GM19468 (cell line): Measurements from ENCODE around the gene TMX2.
"Not testable (repeated sequence)": the region's sequence is repeated elsewhere in the genome, so short reads cannot be mapped to it uniquely, and the experiment has no call there.

Experiments
- ATAC-seq: cut with Tn5 transposase; IDR thresholded peaks from one replicate; pipeline ENCODE4 v1.9.1; 2021; ENCODE audit warnings: mild to moderate bottlenecking, moderate library complexity, moderate number of reproducible peaks; ENCODE audit not compliant: unreplicated experiment; ENCODE audit errors: extremely low read depth

TMX2 gene

DNA sequence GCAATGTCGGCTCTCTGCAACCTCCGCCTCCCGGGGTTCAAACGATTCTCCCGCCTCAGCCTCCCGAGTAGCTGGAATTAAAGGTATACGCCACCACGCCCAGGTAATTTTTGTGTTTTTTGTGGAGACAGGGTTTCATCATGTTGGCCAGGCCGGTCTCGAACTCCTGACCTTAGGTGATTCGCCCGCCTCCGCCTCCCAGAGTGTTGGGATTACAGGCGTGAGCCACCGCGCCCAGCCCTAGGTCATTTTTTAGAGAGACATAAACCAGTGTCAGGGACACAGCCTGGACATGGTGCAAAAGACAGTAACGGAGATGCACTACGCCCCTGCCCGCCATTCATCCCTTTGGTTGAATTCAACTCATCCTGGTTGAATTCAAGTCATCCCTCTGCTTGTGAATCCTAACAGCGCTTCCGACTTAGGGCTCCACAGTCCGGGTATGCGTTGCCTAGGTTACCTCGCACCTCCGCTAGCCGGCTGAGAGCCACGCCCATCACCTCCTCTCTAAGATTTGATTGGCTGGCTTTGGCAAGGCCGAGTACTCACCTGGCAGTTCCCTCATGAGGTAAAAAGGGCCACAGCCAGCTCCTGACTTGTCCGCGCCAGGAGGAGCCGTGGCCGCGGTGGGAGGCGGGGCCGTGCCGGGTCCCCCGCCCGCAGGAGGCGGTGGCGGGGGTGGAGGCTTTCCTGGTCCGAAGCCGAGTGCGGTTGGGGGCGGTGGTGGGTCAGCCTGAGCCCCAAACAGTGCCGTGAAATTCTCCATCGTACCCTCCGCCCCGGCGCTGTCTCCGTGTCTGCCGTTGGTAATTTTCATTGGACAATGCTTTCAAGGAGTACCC is 758 bp upstream of the TMX2 start, which contains the start of gene MED19:
Gene MED19 (minus strand): TSS at position 802 of the 842 bp plus-strand sequence. CDS start 36 bp downstream, at position 766.
- ATAC-seq: peak; percentile 27

DNA sequence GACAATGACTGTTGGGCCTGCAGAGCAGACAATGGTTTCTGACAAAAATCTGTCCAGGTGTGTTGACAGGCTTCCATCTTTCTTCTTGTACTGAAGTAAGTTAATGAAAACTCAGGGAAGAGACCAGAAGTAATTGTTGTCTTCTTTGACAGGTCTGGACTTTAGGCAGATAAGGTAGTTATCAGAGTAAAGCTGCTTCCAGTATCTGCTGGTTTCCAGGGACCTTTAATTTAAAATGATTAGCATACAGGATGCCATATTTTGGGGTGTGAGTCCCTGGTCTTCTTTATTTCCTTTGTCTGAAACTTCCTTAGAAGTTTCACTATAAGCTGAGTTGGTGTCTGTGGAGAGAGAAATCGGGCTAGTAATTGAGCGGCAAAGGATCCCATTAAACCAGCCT is 1.4 kb downstream of the TMX2 start:
- ATAC-seq: no peak

DNA sequence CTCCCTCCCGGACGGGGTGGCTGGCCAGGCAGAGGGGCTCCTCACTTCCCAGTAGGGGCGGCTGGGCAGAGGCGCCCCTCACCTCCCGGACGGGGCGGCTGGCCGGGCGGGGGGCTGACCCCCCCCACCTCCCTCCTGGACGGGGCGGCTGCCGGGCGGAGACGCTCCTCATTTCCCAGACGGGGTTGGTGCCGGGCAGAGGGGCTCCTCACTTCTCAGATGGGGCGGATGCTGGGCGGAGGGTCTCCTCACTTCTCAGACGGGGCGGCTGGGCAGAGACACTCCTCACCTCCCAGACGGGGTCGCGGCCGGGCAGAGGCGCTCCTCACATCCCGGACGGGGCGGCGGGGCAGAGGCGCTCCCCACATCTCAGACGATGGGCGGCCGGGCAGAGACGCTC is 4.3 kb downstream of the TMX2 start:
- ATAC-seq: not testable (repeated sequence)

DNA sequence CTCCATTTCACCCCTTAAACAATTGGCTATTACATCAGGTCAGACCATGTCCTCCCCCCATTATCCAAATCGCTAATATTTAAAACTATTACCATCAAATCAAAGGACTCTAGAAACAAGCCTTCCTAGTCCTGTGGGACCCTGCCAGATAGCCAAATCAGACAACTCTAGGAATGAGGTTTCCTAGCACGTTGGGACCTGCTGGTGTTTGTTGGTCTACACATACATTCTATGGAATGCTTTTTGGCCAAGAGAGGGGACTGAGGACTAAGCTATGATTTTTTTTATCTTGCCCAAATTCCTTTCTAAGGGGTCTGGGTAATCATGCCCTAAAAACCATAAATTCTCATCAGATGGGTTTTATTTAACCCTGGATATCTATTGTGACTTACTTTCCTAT is 14.8 kb downstream of the TMX2 start:
- ATAC-seq: no peak

DNA sequence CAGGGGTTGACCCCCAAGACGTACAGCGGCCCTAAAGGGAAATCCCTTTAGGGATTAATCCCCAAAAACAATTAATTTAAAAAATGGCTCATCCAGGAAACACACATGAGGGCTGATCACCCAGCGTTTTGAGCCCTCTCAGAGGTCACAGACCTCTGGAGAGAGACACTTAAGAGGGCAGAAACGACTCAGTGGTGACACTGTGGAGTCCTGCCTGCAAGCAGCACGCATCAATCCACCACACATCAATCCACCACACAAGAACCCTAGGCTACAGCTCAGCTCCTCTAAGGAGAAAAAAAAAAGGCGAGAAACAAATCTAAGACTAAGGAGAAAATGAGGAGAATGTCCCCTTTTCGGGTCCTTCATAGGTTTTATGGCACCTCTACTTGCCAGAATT is 16.4 kb downstream of the TMX2 start:
- no peak for ATAC-seq

DNA sequence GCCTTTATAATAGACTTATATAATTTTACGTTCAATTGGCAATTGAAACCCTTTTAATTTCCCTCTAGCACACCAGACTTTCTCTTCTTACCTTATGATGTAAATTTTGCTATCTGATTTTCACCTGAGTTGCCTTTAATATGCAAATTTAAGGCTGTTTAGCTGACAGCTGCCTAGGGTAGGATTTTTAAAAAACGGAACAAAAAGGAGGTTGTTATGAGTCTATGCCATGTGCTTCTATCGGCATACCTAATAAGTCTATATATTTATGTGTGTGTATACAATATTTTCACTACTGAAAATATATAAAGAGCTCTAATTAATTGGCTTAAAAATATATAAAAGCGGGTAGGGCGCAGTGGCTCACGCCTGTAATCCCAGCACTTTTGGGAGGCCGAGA is 17.1 kb downstream of the TMX2 start:
- ATAC-seq: no peak

DNA sequence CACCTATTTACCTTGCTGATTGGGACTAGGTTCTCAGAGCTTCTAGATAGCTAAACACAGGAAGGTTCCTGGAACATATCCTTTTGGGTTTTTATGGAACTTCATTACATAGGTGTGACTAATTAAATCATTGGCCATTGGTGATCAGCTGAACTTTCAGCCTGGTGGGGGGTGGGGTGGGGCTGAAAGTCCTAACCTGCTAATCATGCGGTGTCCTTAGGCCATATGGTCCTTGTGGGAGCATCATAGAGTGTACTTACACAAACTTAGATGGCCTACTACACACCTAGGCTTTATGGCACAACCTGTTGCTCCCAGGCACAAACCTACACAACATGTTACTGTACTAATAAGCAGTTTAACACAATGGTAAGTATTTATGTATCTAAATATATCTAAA is 20.3 kb downstream of the TMX2 start:
- no peak for ATAC-seq

DNA sequence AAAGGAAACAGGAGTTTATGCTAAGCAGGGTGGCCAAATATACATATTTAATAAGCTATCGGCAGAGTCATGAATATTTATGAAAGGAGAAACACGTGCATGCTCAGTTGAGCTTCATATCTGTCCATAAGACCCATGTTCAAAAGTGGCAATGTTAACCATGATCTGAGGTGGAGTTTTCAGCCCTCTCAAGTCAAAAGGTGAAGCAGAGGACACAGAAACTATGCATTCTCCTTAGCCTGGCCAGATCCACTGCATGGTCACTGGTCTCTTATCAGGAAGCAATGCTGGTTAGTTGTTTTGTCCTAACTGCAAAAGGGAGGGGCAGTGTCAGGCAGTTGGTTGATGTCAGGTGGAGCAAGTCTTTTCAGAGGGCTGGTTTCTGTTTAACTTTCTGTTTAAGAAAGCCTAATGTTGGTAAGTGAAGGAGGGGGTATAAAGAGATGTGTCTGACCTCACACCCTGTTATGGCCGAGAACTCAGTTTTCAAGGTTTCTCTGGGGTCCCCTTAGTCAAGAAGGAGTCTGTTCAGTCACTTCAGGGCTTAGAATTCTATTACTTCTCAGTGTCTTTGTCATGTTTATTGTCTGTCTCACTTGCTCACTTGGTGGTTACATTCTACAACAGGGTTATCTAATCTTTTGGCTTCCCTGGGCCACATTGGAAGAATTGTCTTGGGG is 23.4 kb downstream of the TMX2 start:
- no peak for ATAC-seq

DNA sequence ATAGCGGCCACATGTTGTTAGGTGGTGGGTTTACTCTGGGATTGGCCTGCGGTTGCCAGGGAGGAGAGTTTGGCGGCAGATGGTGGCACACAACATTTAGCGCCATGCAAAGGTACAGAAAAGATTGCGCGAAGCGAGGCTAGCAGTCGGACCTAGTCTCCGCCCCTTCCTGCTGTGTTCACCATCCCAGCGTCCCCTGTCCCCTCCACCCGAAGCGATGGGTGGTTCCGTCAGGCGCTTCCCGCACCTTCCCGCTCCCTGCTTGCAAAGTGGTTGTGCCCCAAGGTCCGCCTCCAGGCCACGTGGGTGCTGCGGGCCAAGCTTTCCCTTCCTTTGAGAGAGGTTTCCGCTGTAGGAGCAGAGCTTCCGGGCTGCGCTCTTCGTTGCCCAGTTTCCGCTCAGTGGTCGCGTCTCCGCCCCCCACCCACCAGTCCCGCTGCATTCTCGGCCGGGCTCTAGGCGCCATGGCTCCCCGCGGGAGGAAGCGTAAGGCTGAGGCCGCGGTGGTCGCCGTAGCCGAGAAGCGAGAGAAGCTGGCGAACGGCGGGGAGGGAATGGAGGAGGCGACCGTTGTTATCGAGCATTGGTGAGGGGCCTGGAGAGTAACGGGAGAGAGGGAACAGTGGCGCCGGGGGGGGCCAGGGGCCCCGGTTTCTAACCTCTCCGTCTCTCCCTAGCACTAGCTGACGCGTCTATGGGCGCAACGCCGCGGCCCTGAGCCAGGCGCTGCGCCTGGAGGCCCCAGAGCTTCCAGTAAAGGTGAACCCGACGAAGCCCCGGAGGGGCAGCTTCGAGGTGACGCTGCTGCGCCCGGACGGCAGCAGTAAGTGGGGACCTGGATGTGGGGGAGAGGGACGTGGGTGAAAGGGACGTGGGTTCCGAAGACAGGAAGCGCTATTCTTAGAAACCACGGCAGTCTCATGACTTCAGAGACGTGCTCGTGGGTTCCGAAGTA is 29.0 kb downstream of the TMX2 start, which contains the start of gene SELENOH:
Gene SELENOH (plus strand): TSS at position 360 of the 955 bp plus-strand sequence. CDS start 105 bp downstream, at position 465.
- peak; percentile 83 for ATAC-seq

DNA sequence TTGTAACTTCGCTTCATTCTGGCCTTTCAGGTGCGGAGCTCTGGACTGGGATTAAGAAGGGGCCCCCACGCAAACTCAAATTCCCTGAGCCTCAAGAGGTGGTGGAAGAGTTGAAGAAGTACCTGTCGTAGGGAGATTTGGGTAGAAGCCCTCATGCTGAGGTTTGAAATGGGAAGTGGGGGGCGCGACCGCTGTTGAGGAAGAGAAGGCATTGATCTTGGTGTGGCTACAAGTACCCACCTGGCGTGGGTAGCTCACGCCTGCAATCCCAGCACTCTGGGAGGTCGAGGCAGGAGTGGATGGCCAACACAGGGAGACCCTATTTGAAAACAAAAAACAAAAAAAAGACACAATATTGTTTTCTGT is 29.7 kb downstream of the TMX2 start:
- no peak for ATAC-seq

DNA sequence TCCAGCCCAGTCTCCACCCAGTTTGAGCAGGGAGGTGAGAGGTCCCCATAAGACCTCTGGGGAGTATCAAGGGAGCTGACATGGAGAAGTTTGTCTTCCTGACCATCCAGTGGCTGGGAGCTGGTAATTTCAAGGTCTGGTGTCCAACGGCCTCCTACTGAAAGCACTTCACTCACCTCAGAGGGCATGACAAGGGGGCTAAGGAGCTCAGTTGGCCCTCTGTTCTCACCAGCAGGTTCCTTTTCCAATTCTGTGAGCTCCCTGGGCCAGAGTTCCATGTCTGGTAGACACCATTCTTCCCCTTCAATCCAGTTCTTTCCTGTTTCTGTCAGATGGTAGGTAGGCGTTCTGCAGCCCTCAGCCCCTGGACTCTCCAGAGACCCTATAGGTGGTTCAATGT is 32.0 kb downstream of the TMX2 start:
- ATAC-seq: no peak

DNA sequence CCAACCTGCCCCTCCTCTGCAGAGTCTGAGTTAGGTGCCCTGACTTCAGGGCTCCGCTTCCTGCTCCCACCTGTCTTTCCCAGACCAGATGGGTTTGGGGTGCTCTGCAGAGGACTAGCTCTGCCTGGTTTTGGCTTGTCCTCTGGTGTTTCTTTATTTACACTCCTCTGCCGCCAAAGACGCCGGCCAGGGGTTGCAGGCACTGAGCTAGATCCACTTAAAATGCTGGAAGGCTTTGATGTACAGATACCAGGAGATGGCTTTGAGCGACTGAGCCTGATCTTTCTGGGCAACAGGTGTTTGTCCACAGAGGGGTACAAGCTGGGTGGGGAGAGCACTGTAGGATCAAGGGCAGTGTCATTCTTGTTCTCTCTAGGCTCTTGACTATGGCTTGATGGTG is 32.8 kb downstream of the TMX2 start:
- ATAC-seq: no peak

DNA sequence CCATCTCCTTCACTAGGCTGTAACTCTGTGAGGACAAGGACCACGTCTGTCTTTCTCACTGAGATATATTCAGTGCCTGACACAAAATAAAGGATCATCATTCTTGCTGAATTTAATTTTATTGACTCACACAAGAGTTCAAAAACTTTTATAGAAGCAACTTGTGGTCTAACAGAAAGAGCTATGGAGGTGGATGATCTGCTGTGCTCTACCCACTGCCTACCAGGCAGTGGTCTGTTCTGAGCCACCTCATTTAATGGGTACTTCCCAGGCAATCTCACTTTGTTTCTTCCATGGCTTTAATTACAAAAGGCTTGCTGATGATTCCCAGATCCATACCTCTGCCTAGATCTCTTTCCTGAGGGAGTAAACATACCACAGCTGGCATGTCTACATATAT is 34.5 kb downstream of the TMX2 start:
- ATAC-seq: no peak

DNA sequence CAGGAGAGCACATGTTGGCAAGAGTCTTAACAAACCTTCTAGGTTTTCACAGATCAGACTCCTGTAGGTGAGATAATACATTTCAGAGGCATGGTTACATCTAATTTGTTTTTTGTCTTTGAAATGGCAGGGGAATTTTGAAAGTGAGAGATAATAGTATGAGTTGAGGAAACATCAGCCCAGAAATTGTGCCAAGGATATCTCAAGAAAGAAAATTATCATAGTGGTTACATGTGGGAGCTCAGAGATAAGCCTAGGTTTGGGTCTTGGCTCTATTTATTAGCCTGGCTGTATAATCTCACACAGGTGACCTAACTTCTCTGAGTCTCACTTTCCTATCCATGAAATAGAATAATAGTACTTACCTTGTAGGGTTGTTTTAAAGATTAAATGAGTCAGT is 38.8 kb downstream of the TMX2 start:
- ATAC-seq: no peak

DNA sequence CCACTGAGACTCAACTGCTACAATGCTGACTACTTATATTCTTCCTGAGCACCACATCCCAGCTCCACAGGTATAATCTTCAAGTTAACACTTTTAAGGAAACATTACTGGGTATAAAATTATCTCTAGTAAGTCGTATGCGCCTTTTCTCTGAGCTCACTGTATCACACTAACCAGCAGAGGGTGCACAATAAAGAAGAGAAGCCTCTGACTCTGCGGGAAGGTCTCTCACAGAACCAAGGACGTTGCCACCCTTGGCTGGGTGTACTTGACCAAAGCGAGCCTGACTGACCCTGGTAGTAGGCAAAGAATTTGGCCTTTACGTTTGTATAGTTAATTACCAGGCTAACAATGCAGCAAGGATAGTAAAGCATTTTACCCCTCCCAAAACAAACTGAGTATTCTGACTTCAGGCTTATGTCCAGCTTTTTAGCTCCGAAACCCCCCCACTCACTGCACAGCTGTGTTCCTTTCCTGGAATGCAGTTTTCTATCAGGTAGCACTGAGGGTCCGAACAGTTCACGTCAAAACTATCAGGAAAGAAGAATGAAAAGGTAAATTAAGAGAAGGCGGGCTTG is 39.4 kb downstream of the TMX2 start, which contains the start of gene BTBD18:
Gene BTBD18 (minus strand): TSS at position 144 of the 578 bp plus-strand sequence. CDS start 631 bp downstream, outside the sequence.
- ATAC-seq: no peak

DNA sequence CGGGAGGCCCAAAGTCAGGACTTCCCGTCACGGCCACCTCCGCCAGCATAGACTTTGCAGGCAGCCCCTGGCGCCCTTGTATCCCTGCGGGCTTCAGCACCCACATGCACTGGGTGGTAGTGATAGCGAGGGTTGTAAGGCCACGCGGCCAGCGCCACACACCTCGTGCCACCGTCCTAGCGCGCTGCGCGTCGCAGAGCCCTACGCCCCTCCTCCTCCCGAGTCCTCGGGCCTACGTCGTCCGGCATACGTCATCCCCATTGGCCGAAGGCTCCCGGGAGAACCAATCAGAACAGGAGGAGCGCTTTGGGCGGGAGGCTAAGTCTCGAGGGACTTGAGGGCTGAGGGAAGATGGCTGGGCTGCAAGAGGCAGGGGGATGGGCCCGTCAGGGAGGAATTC is 40.6 kb downstream of the TMX2 start:
- ATAC-seq: no peak

DNA sequence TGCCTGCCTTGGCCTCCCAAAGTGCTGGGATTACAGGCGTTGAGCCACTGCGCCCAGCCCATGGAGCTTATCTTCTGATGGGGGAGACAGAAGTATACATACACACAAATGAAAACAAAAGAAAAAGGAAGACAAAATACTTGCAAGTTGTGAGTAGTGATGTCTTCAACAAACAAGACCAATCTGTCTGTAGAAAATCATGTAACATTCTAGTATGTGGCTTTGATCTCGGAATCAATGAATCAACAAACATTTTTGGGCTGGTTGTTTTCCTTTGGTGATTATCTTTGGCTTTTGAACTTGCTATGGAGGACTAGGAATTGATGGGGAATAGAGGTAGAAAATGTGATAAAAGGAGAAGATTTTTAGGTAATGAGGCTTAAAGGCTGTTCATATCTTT is 45.8 kb downstream of the TMX2 start:
- no peak for ATAC-seq

DNA sequence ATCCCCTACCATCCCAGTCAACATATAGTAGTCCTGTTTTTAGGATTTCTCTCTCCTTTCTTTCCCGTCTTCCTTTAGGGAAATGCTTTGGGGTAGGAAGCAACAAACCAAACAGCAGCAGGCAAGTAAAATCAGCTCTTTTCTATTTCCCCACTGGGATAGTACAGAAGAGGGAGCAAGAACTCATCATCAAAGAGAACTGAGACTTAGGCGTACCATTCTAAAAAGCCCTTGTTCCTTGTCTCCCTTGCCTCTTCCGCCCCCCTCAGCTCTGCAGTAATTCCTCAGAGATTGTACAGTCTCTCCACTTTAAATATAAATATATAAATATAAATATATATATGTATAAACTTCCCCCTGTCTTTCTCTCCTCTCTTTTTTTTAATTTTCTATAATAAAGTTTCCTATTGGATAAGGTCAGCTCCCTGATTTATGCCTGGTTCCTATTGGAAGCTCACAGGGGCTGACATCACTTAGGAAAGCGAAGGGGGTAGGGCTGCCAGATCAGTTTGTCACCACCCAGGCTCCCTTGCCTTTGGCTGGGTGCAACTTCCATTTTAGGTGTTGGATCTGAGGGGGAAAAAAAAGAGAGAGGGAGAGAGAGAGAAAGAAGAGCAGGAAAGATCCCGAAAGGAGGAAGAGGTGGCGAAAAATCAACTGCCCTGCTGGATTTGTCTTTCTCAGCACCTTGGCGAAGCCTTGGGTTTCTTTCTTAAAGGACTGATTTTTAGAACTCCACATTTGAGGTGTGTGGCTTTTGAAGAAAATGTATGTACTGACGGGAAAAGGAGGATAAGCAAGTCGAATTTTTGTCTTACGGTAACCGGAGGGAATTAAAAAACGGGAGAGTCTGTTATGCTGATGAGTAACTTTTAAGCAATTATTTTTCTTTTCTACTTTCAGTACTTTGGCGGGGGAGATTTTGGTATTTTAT is 49.2 kb downstream of the TMX2 start, which contains the start of gene CTNND1:
Gene CTNND1 (plus strand): TSS at position 502 of the 934 bp plus-strand sequence. CDS start 29,677 bp downstream, outside the sequence.
- ATAC-seq: peak; percentile 64
